Fibroblast of peridontal ligament (primary cell): ENCODE measurements around the gene SARDH.
A peak's percentile ranks its signal among the peaks of the same experiment; 100 is the strongest.
"Not testable (repeated sequence)": the region's sequence is repeated elsewhere in the genome, so short reads cannot be mapped to it uniquely, and the experiment has no call there.

Experiments
- DNase-seq: peaks from one replicate; pipeline ENCODE4 v3.0.0-alpha.2; 2010; ENCODE audit errors: extremely low read depth

Gene SARDH

GRCh38 chr9:133685653-133686609 lies 52.2 kb downstream of the SARDH start:
- DNase-seq, result no peak

- no peak for DNase-seq
These were observed 53.2 kb downstream of the SARDH start for GRCh38 chr9:133684936-133685361.

GRCh38 chr9:133684121-133684935 lies 53.8 kb downstream of the SARDH start:
- DNase-seq, result no peak

GRCh38 chr9:133683586-133684120 lies 54.5 kb downstream of the SARDH start:
- no peak for DNase-seq

- DNase-seq, result no peak
These were observed 55.1 kb downstream of the SARDH start for GRCh38 chr9:133682818-133683585.

GRCh38 chr9:133681658-133682306 lies 56.4 kb downstream of the SARDH start:
- DNase-seq, result no peak

- DNase-seq, result no peak
These were observed 57.0 kb downstream of the SARDH start for GRCh38 chr9:133680976-133681657.

GRCh38 chr9:133680250-133680975 lies 57.7 kb downstream of the SARDH start:
- no peak for DNase-seq

- DNase-seq, result no peak
These were observed 58.6 kb downstream of the SARDH start for GRCh38 chr9:133679466-133680061.

GRCh38 chr9:133679056-133679455 lies 59.1 kb downstream of the SARDH start:
- no peak for DNase-seq

GRCh38 chr9:133677126-133678010 lies 60.8 kb downstream of the SARDH start:
- no peak for DNase-seq

- no peak for DNase-seq
These were observed 61.7 kb downstream of the SARDH start for GRCh38 chr9:133676450-133676849.

- DNase-seq, result not testable (repeated sequence)
These were observed 62.4 kb downstream of the SARDH start for GRCh38 chr9:133675796-133676195.

GRCh38 chr9:133674091-133674490 lies 64.1 kb downstream of the SARDH start:
- no peak for DNase-seq

GRCh38 chr9:133673258-133673655 lies 64.9 kb downstream of the SARDH start:
- DNase-seq, result peak; percentile 5

- no peak for DNase-seq
These were observed 65.5 kb downstream of the SARDH start for GRCh38 chr9:133672503-133673257.

- DNase-seq, result no peak
These were observed 66.8 kb downstream of the SARDH start for GRCh38 chr9:133671371-133671770.

- DNase-seq, result no peak
These were observed 67.7 kb downstream of the SARDH start for GRCh38 chr9:133670466-133670865.
